Measurements from ENCODE around the gene TRMO. TPM values are rescaled to one million over a fixed set of nuclear protein-coding genes. Genes with fewer than 3 reads are reported as not detected.

The TRMO gene
- total and polyA plus RNA-seq, 9 of the 15 experiments (the other 6 are each of a cell fraction or from before 2014, with no cell fraction given): 5.6 to 22.4 (median 16.2) TPM

- TF ChIP-seq ZNF592 (IDR thresholded peaks at IDR 0.05): peak; percentile 95
- TF ChIP-seq MYBL2 (IDR thresholded peaks at IDR 0.05; ENCODE audit: low read depth): no peak
- no peak for TF ChIP-seq MYBL2 (CRISPR knock-in tag; IDR thresholded peaks at IDR 0.05; ENCODE audit: borderline replicate concordance)
- no peak for TF ChIP-seq NFATC3 (IDR thresholded peaks at IDR 0.05)
- no peak for TF ChIP-seq ARID3B (CRISPR knock-in tag; IDR thresholded peaks at IDR 0.05; ENCODE audit: borderline replicate concordance)
- TF ChIP-seq ZNF740 (CRISPR knock-in tag; IDR thresholded peaks at IDR 0.05): peak; percentile 27; the same call in 1 of the 2 replicates
- TF ChIP-seq ZNF740 (tag; IDR thresholded peaks at IDR 0.05): no peak
- TF ChIP-seq CHD7 (IDR thresholded peaks at IDR 0.05; ENCODE audit: low read depth, low read length): no peak
- TF ChIP-seq ZNF133 (CRISPR knock-in tag; IDR thresholded peaks at IDR 0.05): no peak
- TF ChIP-seq KAT2B (IDR thresholded peaks at IDR 0.05; ENCODE audit: low read depth, low read length): no peak
Measured at GRCh38 chr9:97954550-97954989, 32.3 kb upstream of the TRMO start (continued).
